Transverse colon (tissue), 4 donors: ENCODE measurements around the gene SCG2.

Experiments used
- CTCF ChIP-seq, 5 experiments: fragments of 200-600 bp in 3 of 5; fragments of 450-650 bp in 2 of 5; sonication (generic) in 3 of 5; IDR thresholded peaks; 1 replicate in 2 of 5; 2 replicates in 3 of 5; pipeline ENCODE4 v1.5.1; 2016 to 2017; ENCODE audit warnings: antibody characterized with exemption in 5 of 5, inconsistent platforms in 3 of 5, mild to moderate bottlenecking in 2 of 5, moderate library complexity in 1 of 5
- POLR2AphosphoS5 ChIP-seq, 3 donors: sonication (generic); formaldehyde crosslinking; IDR thresholded peaks; one replicate each; pipeline ENCODE4 v1.6.1; 2016; ENCODE audit warnings: antibody characterized with exemption in 3 of 3

- TF ChIP-seq CTCF (IDR thresholded peaks at IDR 0.05), result no peak
- TF ChIP-seq POLR2AphosphoS5 (IDR thresholded peaks at IDR 0.05), result no peak
Measured at GRCh38 chr2:223566396-223566795, 35.8 kb downstream of the SCG2 start.
